Motor neuron (in vitro differentiated cells): ENCODE measurements around the gene CCDC73. TPM values are rescaled to one million over a fixed set of nuclear protein-coding genes. Genes with fewer than 3 reads are reported as not detected.
"Not testable (repeated sequence)": the region's sequence is repeated elsewhere in the genome, so short reads cannot be mapped to it uniquely, and the experiment has no call there.

Experiments used
- ATAC-seq, 8 experiments: fragments of 200-7000 bp; cut with Tn5 transposase; replicated peaks in 6 of 8; 2 replicates each; pipeline ENCODE4 v1.8.0; 2021; ENCODE audit warnings: mild to moderate bottlenecking in 8 of 8, moderate library complexity in 8 of 8
- H3K27ac ChIP-seq, 2 donors: fragments of 250-450 bp; sonication (Bioruptor Pico); 2 replicates each; pipeline ENCODE4 v1.9.0; 2021; ENCODE audit warnings: antibody characterized with exemption in 2 of 2, mild to moderate bottlenecking in 2 of 2, moderate library complexity in 1 of 2
- H3K4me1 ChIP-seq, 2 donors: fragments of 250-450 bp; sonication (Bioruptor Pico); replicated peaks in 1 of 2; 2 replicates each; pipeline ENCODE4 v1.6.1; 2021; ENCODE audit warnings: antibody characterized with exemption in 2 of 2, mild to moderate bottlenecking in 2 of 2, moderate library complexity in 1 of 2
- H3K4me3 ChIP-seq, 5 donors: fragments of 250-450 bp; sonication (Bioruptor Pico); 2 replicates each; pipeline ENCODE4 v1.9.0; 2021; ENCODE audit warnings: antibody characterized with exemption in 5 of 5, mild to moderate bottlenecking in 5 of 5, moderate library complexity in 4 of 5
- WGBS, 10 experiments: fragments of 450-650 bp; shearing (Covaris generic); methylation state at CpG; one replicate each; pipeline ENCODE4 v1.0.0; 2022; 5-methylcytosine and 5-hydroxymethylcytosine counted together
- in situ Hi-C, 9 experiments: fragments of 400-800 bp; cut with MboI; loops; one replicate each; pipeline ENCODE4 v1.15.0; 2021; ENCODE audit warnings: low sequenced_read_pairs in 9 of 9, low pct_unique_long_range_greater_than_20kb in 2 of 9; ENCODE audit not compliant: unreplicated experiment in 9 of 9
- total RNA-seq, 8 experiments: library from RNA; unstranded; fragments of 300-600 nt; gene quantifications; 2 replicates each; pipeline versions ENCODE4 v1.2.3 to v1.2.4, GENCODE V29; 2022

Gene CCDC73
- total RNA-seq, 8 experiments from 2014 or later: 0.05 to 0.47 (median 0.24) TPM

DNA sequence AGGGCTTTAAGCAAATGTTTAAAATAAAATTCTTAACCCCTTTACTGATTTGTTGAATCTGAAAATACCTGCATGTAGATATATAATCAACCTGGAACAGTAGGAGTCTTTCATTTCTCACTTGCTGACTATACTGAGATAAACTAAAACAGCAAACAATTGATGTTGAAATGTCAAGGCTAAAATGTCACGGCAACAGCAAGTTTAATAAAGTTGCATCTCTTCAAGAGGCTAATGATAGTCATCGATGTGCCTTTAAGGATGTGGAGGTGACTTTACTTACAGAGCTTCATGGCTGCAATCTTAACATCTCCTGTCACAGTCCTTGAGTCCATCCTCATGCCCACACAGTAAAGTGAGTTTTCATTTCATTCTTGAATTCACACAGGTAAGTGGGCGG is 31.7 kb upstream of the CCDC73 start:
- ATAC-seq: no peak
- WGBS, 10 experiments: 43 to 94% (median 60%) methylated on average over 1 to 3 of the region's 3 CpGs
- in situ Hi-C loops: no loop called here

DNA sequence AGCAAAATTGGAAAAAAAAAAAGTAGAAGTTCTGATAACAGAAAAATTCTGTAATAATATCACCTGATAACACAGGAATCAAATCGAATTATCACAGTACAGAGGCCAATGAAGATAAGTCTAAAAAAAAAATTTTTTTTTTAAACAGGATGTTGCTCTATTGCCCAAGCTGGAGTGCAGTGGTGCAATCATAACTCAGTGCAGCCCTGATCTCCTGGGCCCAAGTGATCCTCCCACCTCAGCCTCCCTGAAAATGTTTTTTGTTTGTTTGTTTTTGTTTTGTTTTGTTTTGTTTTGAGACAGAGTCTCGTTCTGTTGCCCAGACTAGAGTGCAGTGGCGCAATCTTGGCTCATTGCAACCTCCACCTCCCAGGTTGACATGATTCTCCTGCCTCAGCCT is 29.2 kb upstream of the CCDC73 start:
- not testable (repeated sequence) for H3K27ac ChIP-seq, ATAC-seq, H3K4me1 ChIP-seq, H3K4me3 ChIP-seq
- 12 to 88% (median 66%) methylated on average over 1 to 3 of the region's 3 CpGs for WGBS, 10 experiments
- in situ Hi-C loops: loop anchor here in 3 of 9 experiments (25.0 kb wide), 1 partner anchor 239 kb away; no protein-coding TSS in a partner anchor

More for the DNA sequence above, 31.7 kb upstream of the CCDC73 start:
- peaks cover 0 to 5% of the 10 kb centered on the region in 2 donors for H3K4me1 ChIP-seq
- no peak overlapping the region for H3K27ac ChIP-seq
- no peak overlapping the region for H3K4me3 ChIP-seq

- no peaks in the 10 kb centered on the region for H3K4me1 ChIP-seq
- no peak overlapping the region for H3K4me3 ChIP-seq
- WGBS, 10 experiments: 46 to 100% (median 78%) methylated on average over 1 to 5 of the region's 5 CpGs
- in situ Hi-C loops: loop anchor here in 3 of 9 experiments (25.0 kb wide), 1 partner anchor 240 kb away; no protein-coding TSS in a partner anchor
- H3K27ac ChIP-seq: no peak overlapping the region
- ATAC-seq: no peak
Observed at GRCh38 chr11:32821917-32822560, 27.6 kb upstream of the CCDC73 start.

GRCh38 chr11:32821517-32821916 is 27.1 kb upstream of the CCDC73 start:
- no peak for ATAC-seq
- no peaks in the 10 kb centered on the region for H3K4me1 ChIP-seq
- in situ Hi-C loops: loop anchor here in 3 of 9 experiments (25.0 kb wide), 1 partner anchor 241 kb away; no protein-coding TSS in a partner anchor

DNA sequence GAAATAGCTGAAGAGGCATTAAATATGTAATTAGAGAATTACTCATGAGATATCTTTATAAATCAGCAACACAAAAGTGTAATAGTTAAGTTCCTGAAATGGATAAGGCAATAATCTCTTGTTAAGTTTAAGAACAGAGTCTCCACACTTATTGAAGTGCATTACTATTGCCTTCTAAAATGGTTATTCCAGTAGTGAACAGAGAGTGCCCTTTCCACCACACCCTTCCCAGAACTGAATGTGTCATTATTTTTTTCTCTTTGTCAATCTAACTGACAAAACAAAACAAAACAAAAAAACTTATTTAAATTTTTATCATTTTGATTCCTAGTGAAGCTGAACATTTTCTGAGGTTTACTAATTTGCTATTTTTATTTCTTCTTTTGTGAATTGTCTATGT is 26.0 kb upstream of the CCDC73 start:
- no peak overlapping the region for H3K4me3 ChIP-seq
- no peaks in the 10 kb centered on the region for H3K4me1 ChIP-seq
- no peak overlapping the region for H3K27ac ChIP-seq
- in situ Hi-C loops: loop anchor here in 3 of 9 experiments (25.0 kb wide), 1 partner anchor 242 kb away; no protein-coding TSS in a partner anchor
- ATAC-seq: peak in 2 of 8 experiments; percentile 80 to 96

More at GRCh38 chr11:32821517-32821916, 27.1 kb upstream of the CCDC73 start:
- H3K4me3 ChIP-seq: no peak overlapping the region
- H3K27ac ChIP-seq: no peak overlapping the region

GRCh38 chr11:32819187-32819586 is 24.7 kb upstream of the CCDC73 start:
- Histone ChIP-seq H3K4me1 (no peaks in the 10 kb centered on the region), H3K4me3 (no peak overlapping the region), H3K27ac (no peak overlapping the region)
- no peak for ATAC-seq
- 40 to 100% (median 76%) methylated on average over 1 to 2 of the region's 2 CpGs for WGBS, 10 experiments
- in situ Hi-C loops: loop anchor here in 3 of 9 experiments (25.0 kb wide), 1 partner anchor 243 kb away; no protein-coding TSS in a partner anchor

- Histone ChIP-seq H3K4me1 (no peaks in the 10 kb centered on the region), H3K4me3 (no peak overlapping the region), H3K27ac (no peak overlapping the region)
- in situ Hi-C loops: loop anchor here in 3 of 9 experiments (25.0 kb wide), 1 partner anchor 244 kb away; no protein-coding TSS in a partner anchor
- ATAC-seq: no peak
- WGBS, 10 experiments: 67 to 100% (median 92%) methylated on average over 1 to 3 of the region's 3 CpGs
Observed at GRCh38 chr11:32817852-32818183, 23.4 kb upstream of the CCDC73 start.

DNA sequence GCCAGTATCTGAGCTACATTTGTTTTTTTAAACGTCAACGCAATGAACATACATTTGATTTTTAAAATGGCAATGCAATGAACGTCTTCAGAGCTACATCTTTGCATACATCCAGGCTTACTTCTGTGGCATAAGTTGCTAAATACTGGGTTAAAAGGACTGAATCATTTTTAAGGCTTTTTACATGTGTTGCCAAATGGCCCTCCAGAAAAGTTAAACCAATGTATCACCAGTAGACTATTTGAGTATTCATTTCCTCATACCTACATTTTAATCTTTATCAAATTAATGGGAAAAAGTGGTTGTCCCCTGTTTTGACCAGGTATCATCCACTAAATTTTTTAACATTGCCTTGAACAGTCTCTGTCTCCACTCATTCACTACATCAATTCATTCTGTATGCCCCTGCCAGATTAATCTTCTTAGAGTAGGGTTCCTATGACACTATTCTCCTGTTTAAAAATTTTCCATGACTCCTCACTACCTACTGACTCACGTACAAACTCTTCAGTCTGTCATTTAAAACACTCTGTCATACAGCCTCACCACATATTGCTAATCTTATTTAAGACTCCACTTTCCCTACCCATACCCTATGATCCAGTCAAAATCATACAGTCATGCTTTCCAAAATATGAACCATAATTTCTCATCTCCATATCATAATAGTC is 22.9 kb upstream of the CCDC73 start:
- H3K4me3 ChIP-seq: no peak overlapping the region
- H3K4me1 ChIP-seq: no peaks in the 10 kb centered on the region
- WGBS, 10 experiments: 48 to 100% (median 88%) methylated on average over 1 to 4 of the region's 4 CpGs
- peak in 1 of 8 experiments; percentile 35 for ATAC-seq
- H3K27ac ChIP-seq: no peak overlapping the region
- in situ Hi-C loops: loop anchor here in 3 of 9 experiments (25.0 kb wide), 1 partner anchor 245 kb away; no protein-coding TSS in a partner anchor

DNA sequence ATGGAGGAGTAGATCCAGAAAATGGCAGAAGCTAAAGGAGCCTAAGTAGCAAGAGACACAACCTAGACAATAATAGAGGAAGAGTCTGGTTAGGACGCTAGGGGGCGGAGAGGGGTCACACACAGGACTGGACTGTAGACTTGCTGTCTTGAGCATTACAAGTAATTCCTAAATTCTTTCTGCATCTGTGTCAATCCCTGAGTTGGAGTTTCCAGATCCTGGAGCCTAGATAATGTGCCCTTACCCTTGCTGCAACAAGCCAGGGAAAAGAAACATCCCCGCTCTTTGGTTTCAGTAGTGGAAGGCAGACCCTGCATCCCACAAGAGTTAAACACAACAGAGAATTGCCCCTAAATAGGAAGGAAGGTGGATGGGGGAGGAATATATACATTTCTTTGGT is 14.9 kb upstream of the CCDC73 start:
- Histone ChIP-seq H3K27ac (no peak overlapping the region), H3K4me1 (no peaks in the 10 kb centered on the region), H3K4me3 (no peak overlapping the region)
- peak; percentile 69 to 100 (median 90) for ATAC-seq
- in situ Hi-C loops: loop anchor here in 3 of 9 experiments (25.0 kb wide), 1 partner anchor 253 kb away; no protein-coding TSS in a partner anchor
- WGBS, 10 experiments: 0 to 83% (median 6%) methylated on average over 1 to 3 of the region's 3 CpGs; no CpG with 5 or more reads in 2 of the 10 experiments

- no peaks in the 10 kb centered on the region for H3K4me1 ChIP-seq
- no peak overlapping the region for H3K27ac ChIP-seq
- ATAC-seq: peak in 2 of 8 experiments; percentile 39 to 45
- H3K4me3 ChIP-seq: no peak overlapping the region
- in situ Hi-C loops: loop anchor here in 5 of 9 experiments (10.0 to 25.0 kb wide), 2 partner anchors 472 to 484 kb away; no protein-coding TSS in a partner anchor
- WGBS, 10 experiments: 17 to 90% (median 79%) methylated on average over 1 to 3 of the region's 3 CpGs; no CpG with 5 or more reads in 4 of the 10 experiments
Observed at GRCh38 chr11:32796425-32796824, 2.0 kb upstream of the CCDC73 start.

GRCh38 chr11:32792948-32793475 is 1.4 kb downstream of the CCDC73 start:
- no peak overlapping the region for H3K4me3 ChIP-seq
- in situ Hi-C loops: loop anchor here in 5 of 9 experiments (10.0 to 25.0 kb wide), 2 partner anchors 468 to 481 kb away; no protein-coding TSS in a partner anchor
- 12 to 100% (median 26%) methylated on average over 2 to 13 of the region's 13 CpGs for WGBS, 10 experiments

GRCh38 chr11:32792111-32792947 is 2.1 kb downstream of the CCDC73 start:
- 0 to 61% (median 17%) methylated on average over 1 to 6 of the region's 6 CpGs for WGBS, 10 experiments
- in situ Hi-C loops: loop anchor here in 5 of 9 experiments (10.0 to 25.0 kb wide), 2 partner anchors 468 to 480 kb away; no protein-coding TSS in a partner anchor

More at GRCh38 chr11:32792948-32793475, 1.4 kb downstream of the CCDC73 start:
- no peaks in the 10 kb centered on the region for H3K4me1 ChIP-seq
- peak; percentile 59 to 86 (median 72) for ATAC-seq
- H3K27ac ChIP-seq: no peak overlapping the region

More at GRCh38 chr11:32792111-32792947, 2.1 kb downstream of the CCDC73 start:
- peak in 7 of 8 experiments; percentile 5 to 41 (median 20) for ATAC-seq
- Histone ChIP-seq H3K27ac (no peak overlapping the region), H3K4me1 (peaks cover 0 to 1% of the 10 kb centered on the region in 2 donors), H3K4me3 (no peak overlapping the region)
